Measurements from ENCODE around the gene SCAI. TPM values are rescaled to one million over a fixed set of nuclear protein-coding genes. Genes with fewer than 3 reads are reported as not detected.

Gene SCAI
- total RNA-seq (10 to 100 TPM in 3 of 7 donors, 1 to 10 TPM in 4; 8.1 to 13.3 (median 9.8) TPM), polyA plus RNA-seq (1 to 10 TPM; 3.1 to 4.4 TPM)
- long read RNA-seq, donor 1, full-length matches to known transcripts: 1 of 7 reads
- long read RNA-seq, donor 1, partial matches to known transcripts: 1 of 7 reads
- long read RNA-seq, donor 1, other reads (novel, unspliced or antisense): 5 of 7 reads
- long read RNA-seq, donor 2, full-length matches to known transcripts: 4 of 4 reads
- long read RNA-seq, donor 2, partial matches to known transcripts: 0 of 4 reads
- long read RNA-seq, donor 2, other reads (novel, unspliced or antisense): 0 of 4 reads
- long read RNA-seq, donor 3, partial matches to known transcripts: 0 of 1 reads
- long read RNA-seq, donor 3, other reads (novel, unspliced or antisense): 1 of 1 reads

DNA sequence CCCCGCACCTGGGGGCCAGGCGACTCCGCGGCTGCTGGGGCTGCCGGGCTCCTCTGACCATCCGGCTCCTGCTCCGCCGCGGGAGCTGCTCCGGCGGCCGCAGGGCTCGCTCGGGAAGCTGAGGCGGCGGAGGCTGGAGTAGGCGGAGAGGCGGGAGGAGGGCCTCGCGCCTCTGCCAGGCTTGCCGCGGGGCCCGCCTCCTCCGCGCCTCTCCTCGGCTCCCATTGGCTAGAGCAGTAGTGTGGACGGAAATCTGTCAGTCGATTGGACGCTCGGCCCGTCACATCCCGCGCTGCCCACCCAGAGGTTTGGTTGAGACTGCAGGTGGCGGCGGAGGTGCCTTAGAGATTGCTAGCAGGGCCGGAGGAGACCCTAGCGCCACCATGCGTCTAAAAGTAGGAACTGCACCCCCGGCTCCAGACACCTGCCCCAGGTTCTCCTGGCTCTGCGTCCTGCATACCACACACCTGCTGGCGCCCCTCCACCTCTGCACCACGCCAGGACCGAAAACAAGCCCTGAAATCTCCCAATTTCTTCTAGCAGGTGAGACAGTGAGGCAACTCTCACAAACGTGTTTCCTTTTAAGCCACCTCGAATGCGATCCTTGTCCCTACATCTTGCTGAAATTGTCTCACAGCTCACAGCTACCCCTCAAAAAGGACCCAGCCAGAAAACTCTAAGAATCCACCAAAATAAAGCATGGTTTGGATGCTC, at the start of gene SCAI:
TSS of gene SCAI (minus strand) at position 152 of the 714 bp plus-strand sequence. CDS start at position 61, 91 bp downstream.
- intact Hi-C loops (cut with DNase I): loop anchor here in 3 of 4 donors (5.0 to 10.0 kb wide), 4 partner anchors 201 to 371 kb away; partner anchors contain the start of genes NR6A1 (in 2 of the 3), ARPC5L (in 1 of the 3), GOLGA1 (in 1 of the 3) and OLFML2A (in 1 of the 3)
- Histone ChIP-seq H3K27ac (peak within 1 kb of the TSS in 1 of 2 donors; percentile 53), H3K4me1 (ENCODE audit: insufficient read depth) (no peaks in the 10 kb centered on the region), H3K36me3 (no peaks in the 10 kb centered on the region), H3K4me3 (peak within 1 kb of the TSS; percentile 50), H3K9me3 (no peaks in the 10 kb centered on the region), H3K27me3 (no peaks in the 10 kb centered on the region)
- DNase-seq: peak; percentile 99
- no peak for TF ChIP-seq EP300 (IDR thresholded peaks at IDR 0.05)
- TF ChIP-seq, protein P1, sequence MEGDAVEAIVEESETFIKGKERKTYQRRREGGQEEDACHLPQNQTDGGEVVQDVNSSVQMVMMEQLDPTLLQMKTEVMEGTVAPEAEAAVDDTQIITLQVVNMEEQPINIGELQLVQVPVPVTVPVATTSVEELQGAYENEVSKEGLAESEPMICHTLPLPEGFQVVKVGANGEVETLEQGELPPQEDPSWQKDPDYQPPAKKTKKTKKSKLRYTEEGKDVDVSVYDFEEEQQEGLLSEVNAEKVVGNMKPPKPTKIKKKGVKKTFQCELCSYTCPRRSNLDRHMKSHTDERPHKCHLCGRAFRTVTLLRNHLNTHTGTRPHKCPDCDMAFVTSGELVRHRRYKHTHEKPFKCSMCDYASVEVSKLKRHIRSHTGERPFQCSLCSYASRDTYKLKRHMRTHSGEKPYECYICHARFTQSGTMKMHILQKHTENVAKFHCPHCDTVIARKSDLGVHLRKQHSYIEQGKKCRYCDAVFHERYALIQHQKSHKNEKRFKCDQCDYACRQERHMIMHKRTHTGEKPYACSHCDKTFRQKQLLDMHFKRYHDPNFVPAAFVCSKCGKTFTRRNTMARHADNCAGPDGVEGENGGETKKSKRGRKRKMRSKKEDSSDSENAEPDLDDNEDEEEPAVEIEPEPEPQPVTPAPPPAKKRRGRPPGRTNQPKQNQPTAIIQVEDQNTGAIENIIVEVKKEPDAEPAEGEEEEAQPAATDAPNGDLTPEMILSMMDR (IDR thresholded peaks at IDR 0.05): peak; percentile 94 to 99 (median 99)
- 0 to 1% (median 1%) methylated on average over 15 to 46 of the region's 46 CpGs for WGBS, 3 donors

- intact Hi-C loops (cut with DNase I): no loop called here
- H3K4me1 ChIP-seq (ENCODE audit: insufficient read depth): peaks cover 8% of the 10 kb centered on the region
- DNase-seq: no peak
- peak overlapping the region; percentile 75 to 87 for H3K27ac ChIP-seq
- no peaks in the 10 kb centered on the region for H3K36me3 ChIP-seq
- no peaks in the 10 kb centered on the region for H3K27me3 ChIP-seq
- TF ChIP-seq, protein P1 (IDR thresholded peaks at IDR 0.05): no peak
- TF ChIP-seq EP300 (IDR thresholded peaks at IDR 0.05) (no peak), POLR2A (IDR thresholded peaks at IDR 0.05) (no peak)
- WGBS, 3 donors: 41 to 59% (median 46%) methylated on average over 14 of the region's 14 CpGs
- H3K9me3 ChIP-seq: no peaks in the 10 kb centered on the region
- peak overlapping the region; percentile 97 for H3K4me3 ChIP-seq
These were observed 47.1 kb upstream of the SCAI start for GRCh38 chr9:125190361-125190801.

DNA sequence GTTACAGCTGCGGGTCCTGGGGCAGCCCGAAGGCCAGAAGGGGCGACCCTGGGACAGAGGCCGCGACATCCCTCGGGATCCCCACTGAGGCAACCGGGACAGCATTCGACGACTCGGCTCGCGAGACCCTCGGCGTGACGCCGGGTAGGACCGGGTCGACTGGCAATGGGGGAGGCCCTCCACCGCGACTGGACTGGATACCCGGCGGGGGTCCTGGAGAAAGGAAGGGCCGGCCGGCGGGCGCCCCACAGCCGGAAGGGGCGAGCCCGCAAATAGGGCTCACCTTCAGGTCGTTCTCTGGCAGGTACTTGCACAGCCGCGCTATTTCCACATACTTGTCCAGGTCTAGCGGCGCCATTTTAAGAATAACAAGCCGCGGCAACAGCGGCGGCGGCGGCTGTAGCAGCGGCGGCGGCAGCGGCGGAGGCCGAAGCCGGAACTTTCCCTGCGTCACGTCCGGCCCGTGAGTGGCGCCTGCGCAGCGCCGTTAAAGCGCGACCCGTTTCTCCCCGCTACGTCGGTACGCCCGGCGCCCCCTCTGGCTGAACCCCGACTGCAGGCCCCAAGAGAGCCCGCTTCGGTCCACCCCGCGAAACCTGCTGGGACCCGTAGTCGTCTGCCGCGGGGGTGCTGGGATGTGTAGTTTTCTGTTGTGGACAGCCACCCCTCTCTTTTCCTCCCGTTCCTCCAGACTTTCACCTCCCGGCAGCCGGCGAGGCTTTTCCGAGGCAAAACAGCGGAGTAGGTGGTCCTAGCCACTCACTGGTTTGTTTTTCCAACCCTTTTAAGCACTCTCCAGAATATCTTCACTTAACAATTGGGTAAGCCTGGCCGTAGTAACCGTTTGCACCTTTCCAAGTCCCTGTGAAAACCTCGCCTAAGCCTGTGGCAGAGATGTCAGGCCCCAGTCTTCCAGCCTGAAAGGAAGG, 46.3 kb upstream of the SCAI start, which contains the start of gene PPP6C:
TSS of gene PPP6C (minus strand) at position 443 of the 929 bp plus-strand sequence. CDS start at position 358, 85 bp downstream.
- intact Hi-C loops (cut with DNase I): loop anchor here in 1 of 4 donors (2.0 kb wide), 1 partner anchor 51 kb away; the partner anchor contains the start of gene HSPA5
- H3K4me3 ChIP-seq: peak within 1 kb of the TSS; percentile 97
- WGBS, 3 donors: 0 to 1% (median 0%) methylated on average over 71 to 82 of the region's 82 CpGs
- no peaks in the 10 kb centered on the region for H3K9me3 ChIP-seq
- H3K27me3 ChIP-seq: no peaks in the 10 kb centered on the region
- peaks cover 8% of the 10 kb centered on the region for H3K4me1 ChIP-seq (ENCODE audit: insufficient read depth)
- H3K27ac ChIP-seq: peak within 1 kb of the TSS; percentile 75 to 87
- no peaks in the 10 kb centered on the region for H3K36me3 ChIP-seq
- TF ChIP-seq, protein P1 (IDR thresholded peaks at IDR 0.05): peak; percentile 70 to 87 (median 81)
- no peak for TF ChIP-seq EP300 (IDR thresholded peaks at IDR 0.05)
- peak; percentile 78 for TF ChIP-seq POLR2A (IDR thresholded peaks at IDR 0.05)
- peak; percentile 95 to 98 (median 96) for DNase-seq

Measured in ovary (tissue), 10 donors.